Measurements from ENCODE around the gene P2RY2. TPM values are rescaled to one million over a fixed set of nuclear protein-coding genes. Genes with fewer than 3 reads are reported as not detected.

The P2RY2 gene
- total RNA-seq, 1 donor from 2014 or later, result 0.30 TPM

GRCh38 chr11:73213196-73214143 is 4.6 kb upstream of the P2RY2 start:
- Mint-ChIP-seq H3K9me3 (ENCODE audit: unreplicated experiment) (no peaks in the 10 kb centered on the region), H3K27ac (ENCODE audit: unreplicated experiment) (no peak overlapping the region), H3K27me3 (ENCODE audit: low read depth, unreplicated experiment) (peaks cover 27% of the 10 kb centered on the region), H3K4me3 (ENCODE audit: unreplicated experiment) (no peak overlapping the region), H3K36me3 (ENCODE audit: low read depth, unreplicated experiment) (no peaks in the 10 kb centered on the region), H3K4me1 (ENCODE audit: low read depth, unreplicated experiment) (peaks cover 7% of the 10 kb centered on the region)
- no peak overlapping the region for H3K9ac ChIP-seq (ENCODE audit: low read length)
- FAIRE-seq, result no peak
- no peaks in the 10 kb centered on the region for H3K79me2 ChIP-seq (ENCODE audit: insufficient read depth, low read length)
- H3K27ac ChIP-seq (ENCODE audit: low read depth, low read length), result no peak overlapping the region
- no peaks in the 10 kb centered on the region for H3K36me3 ChIP-seq (ENCODE audit: insufficient read depth, low read length)
- H2AFZ ChIP-seq (ENCODE audit: low read depth, low read length), result no peak overlapping the region
- H3K4me3 ChIP-seq (ENCODE audit: insufficient read depth, low read depth, low read length), result no peak overlapping the region
- H3K4me1 ChIP-seq (ENCODE audit: insufficient read depth, low read length), result peaks cover 6% of the 10 kb centered on the region
- H3K4me2 ChIP-seq (ENCODE audit: low read length), result no peak overlapping the region
- TF ChIP-seq CTCF (IDR thresholded peaks at IDR 0.05; ENCODE audit: insufficient read depth, low read depth, low read length) (no peak), EZH2 (IDR thresholded peaks at IDR 0.05; ENCODE audit: insufficient read depth, low read length) (no peak)
- DNase-seq (ENCODE audit: low read depth), result no peak
- no peaks in the 10 kb centered on the region for H4K20me1 ChIP-seq (ENCODE audit: insufficient read depth, low read length)
- H3K9me3 ChIP-seq (ENCODE audit: insufficient read depth, low read depth, low read length), result no peaks in the 10 kb centered on the region
- H3K27me3 ChIP-seq (ENCODE audit: insufficient read depth, low read length), result peaks cover under 1% of the 10 kb centered on the region

- DNase-seq (ENCODE audit: low read depth) (no peak), FAIRE-seq (no peak)
- H3K27ac ChIP-seq (ENCODE audit: low read depth, low read length), result no peak overlapping the region
- Mint-ChIP-seq H3K9me3 (ENCODE audit: unreplicated experiment) (no peaks in the 10 kb centered on the region), H3K4me3 (ENCODE audit: unreplicated experiment) (no peak overlapping the region), H3K27ac (ENCODE audit: unreplicated experiment) (peak overlapping the region; percentile 44), H3K36me3 (ENCODE audit: low read depth, unreplicated experiment) (no peaks in the 10 kb centered on the region), H3K4me1 (ENCODE audit: low read depth, unreplicated experiment) (peaks cover 7% of the 10 kb centered on the region), H3K27me3 (ENCODE audit: low read depth, unreplicated experiment) (peaks cover 46% of the 10 kb centered on the region)
- H3K4me3 ChIP-seq (ENCODE audit: insufficient read depth, low read depth, low read length), result no peak overlapping the region
- peaks cover 19% of the 10 kb centered on the region for H3K27me3 ChIP-seq (ENCODE audit: insufficient read depth, low read length)
- H3K4me1 ChIP-seq (ENCODE audit: insufficient read depth, low read length), result peaks cover 8% of the 10 kb centered on the region
- H2AFZ ChIP-seq (ENCODE audit: low read depth, low read length), result no peak overlapping the region
- H3K9ac ChIP-seq (ENCODE audit: low read length), result no peak overlapping the region
- no peaks in the 10 kb centered on the region for H3K36me3 ChIP-seq (ENCODE audit: insufficient read depth, low read length)
- no peaks in the 10 kb centered on the region for H3K79me2 ChIP-seq (ENCODE audit: insufficient read depth, low read length)
- H4K20me1 ChIP-seq (ENCODE audit: insufficient read depth, low read length), result no peaks in the 10 kb centered on the region
- TF ChIP-seq EZH2 (IDR thresholded peaks at IDR 0.05; ENCODE audit: insufficient read depth, low read length) (no peak), CTCF (IDR thresholded peaks at IDR 0.05; ENCODE audit: insufficient read depth, low read depth, low read length) (no peak)
- H3K4me2 ChIP-seq (ENCODE audit: low read length), result no peak overlapping the region
- H3K9me3 ChIP-seq (ENCODE audit: insufficient read depth, low read depth, low read length), result no peaks in the 10 kb centered on the region
Observed at GRCh38 chr11:73215191-73216134, 2.6 kb upstream of the P2RY2 start.

Measured in astrocyte (in vitro differentiated cells and primary cell).